ENCODE results near the gene PLEKHA5. TPM values are rescaled to one million over a fixed set of nuclear protein-coding genes. Genes with fewer than 3 reads are reported as not detected.

The PLEKHA5 gene, protein sequence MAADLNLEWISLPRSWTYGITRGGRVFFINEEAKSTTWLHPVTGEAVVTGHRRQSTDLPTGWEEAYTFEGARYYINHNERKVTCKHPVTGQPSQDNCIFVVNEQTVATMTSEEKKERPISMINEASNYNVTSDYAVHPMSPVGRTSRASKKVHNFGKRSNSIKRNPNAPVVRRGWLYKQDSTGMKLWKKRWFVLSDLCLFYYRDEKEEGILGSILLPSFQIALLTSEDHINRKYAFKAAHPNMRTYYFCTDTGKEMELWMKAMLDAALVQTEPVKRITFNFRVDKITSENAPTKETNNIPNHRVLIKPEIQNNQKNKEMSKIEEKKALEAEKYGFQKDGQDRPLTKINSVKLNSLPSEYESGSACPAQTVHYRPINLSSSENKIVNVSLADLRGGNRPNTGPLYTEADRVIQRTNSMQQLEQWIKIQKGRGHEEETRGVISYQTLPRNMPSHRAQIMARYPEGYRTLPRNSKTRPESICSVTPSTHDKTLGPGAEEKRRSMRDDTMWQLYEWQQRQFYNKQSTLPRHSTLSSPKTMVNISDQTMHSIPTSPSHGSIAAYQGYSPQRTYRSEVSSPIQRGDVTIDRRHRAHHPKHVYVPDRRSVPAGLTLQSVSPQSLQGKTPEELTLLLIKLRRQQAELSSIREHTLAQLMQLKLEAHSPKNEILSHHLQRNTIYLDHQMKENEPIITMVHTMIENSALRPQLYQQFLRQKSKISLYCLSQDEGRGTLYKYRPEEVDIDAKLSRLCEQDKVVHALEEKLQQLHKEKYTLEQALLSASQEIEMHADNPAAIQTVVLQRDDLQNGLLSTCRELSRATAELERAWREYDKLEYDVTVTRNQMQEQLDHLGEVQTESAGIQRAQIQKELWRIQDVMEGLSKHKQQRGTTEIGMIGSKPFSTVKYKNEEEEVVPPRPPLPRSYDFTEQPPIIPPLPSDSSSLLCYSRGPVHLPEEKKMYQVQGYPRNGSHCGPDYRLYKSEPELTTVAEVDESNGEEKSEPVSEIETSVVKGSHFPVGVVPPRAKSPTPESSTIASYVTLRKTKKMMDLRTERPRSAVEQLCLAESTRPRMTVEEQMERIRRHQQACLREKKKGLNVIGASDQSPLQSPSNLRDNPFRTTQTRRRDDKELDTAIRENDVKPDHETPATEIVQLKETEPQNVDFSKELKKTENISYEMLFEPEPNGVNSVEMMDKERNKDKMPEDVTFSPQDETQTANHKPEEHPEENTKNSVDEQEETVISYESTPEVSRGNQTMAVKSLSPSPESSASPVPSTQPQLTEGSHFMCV
- total RNA-seq (2014; rRNA removed; shearing (Covaris generic)): 31.9 and 52.1 TPM in 2 replicates

DNA sequence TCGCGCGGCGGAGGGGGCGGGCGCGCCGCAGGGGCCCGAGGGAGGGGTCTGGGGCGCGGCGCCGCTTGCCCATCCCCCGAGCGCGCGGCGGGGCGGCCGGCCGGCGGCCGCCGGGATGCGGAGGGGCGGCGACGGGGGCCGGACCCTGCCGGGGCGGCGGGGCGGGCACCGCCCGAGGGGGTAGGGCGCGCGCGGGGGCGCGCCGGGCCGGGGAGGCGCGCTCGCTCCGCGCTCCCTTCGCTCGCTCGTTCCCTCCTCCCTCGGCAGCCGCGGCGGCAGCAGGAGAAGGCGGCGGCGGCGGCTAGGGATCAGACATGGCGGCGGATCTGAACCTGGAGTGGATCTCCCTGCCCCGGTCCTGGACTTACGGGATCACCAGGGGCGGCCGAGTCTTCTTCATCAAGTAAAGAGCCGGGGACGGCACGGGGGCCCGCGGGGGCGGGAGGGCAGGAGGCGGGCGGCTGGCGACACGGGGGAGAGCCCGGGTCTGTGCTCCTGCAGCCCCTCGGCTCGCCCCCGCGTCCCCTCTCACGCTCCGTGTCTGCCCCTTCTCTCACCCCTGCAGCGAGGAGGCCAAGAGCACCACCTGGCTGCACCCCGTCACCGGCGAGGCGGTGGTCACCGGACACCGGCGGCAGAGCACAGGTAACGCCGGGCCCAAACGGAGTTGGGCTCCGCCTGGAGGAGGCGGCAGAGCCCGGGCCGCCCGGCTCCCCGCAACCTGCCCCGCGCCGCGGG lies at the start of gene PLEKHA5:
TSS of gene PLEKHA5 (plus strand) at position 248 of the 738 bp plus-strand sequence. CDS start at position 315, 67 bp downstream.

Small RNAs within 50 kb of the gene (small RNA-seq; reads per million reads assigned to genes)
- gene AC091805.2 (not detected), gene RN7SL67P (not detected)
